GM12878 (cell line): ENCODE results near the gene SYTL2. TPM values are rescaled to one million over a fixed set of nuclear protein-coding genes. Genes with fewer than 3 reads are reported as not detected.

ENCODE experiments used
- ASH2L ChIP-seq: fragments of 300-600, 200-600 bp; sonication (generic); IDR thresholded peaks from 2 replicates; pipeline ENCODE4 v1.6.1; 2017; ENCODE audit warnings: low read depth, mild to moderate bottlenecking, borderline replicate concordance
- FOS ChIP-seq: IDR thresholded peaks from 3 replicates; pipeline ENCODE4 v1.6.1; 2011; ENCODE audit warnings: borderline replicate concordance; ENCODE audit not compliant: insufficient read length; ENCODE audit errors: extremely low read depth
- NFIC ChIP-seq: IDR thresholded peaks from 2 replicates; pipeline ENCODE4 v1.6.1; 2012; ENCODE audit warnings: low read depth, mild to moderate bottlenecking, inconsistent platforms, low read length, moderate library complexity
- NFYB ChIP-seq: IDR thresholded peaks from 2 replicates; pipeline ENCODE4 v1.6.1; 2011; ENCODE audit warnings: low read depth, mild to moderate bottlenecking, low read length, improper control_type of control experiment, moderate library complexity; ENCODE audit not compliant: insufficient read depth
- RBBP5 ChIP-seq: fragments of 200-600 bp; sonication (generic); conservative IDR thresholded peaks from 2 replicates; pipeline ENCODE4 v1.6.1; 2016
- STAT1 ChIP-seq: fragments of 450-650 bp; conservative IDR thresholded peaks from 2 replicates; pipeline ENCODE4 v1.6.1; 2014; ENCODE audit warnings: antibody characterized with exemption, mild to moderate bottlenecking
- polyA plus RNA-seq, 11 experiments: library from polyadenylated mRNA; depleted of rRNA in 4 of 11; unstranded in 6 of 11; stranded (reverse) in 5 of 11; fragments of >200 nt; fragmentation: Nextera tagmentation in 4 of 11; fragmentation: Illumina TruSeq in 1 of 11; extraction: Ambion mirVana in 4 of 11; extraction: Trizol in 1 of 11; gene quantifications; 1 replicate in 1 of 11; 2 replicates in 10 of 11; pipeline versions ENCODE4 v1.2.1 to v1.2.3, GENCODE V29; 2011 to 2016; ENCODE audit warnings: inconsistent platforms in 2 of 11, missing spikeins in 2 of 11, low read depth in 1 of 11
- total RNA-seq, 4 experiments: library from RNA; depleted of rRNA in 3 of 4; stranded (reverse); fragments of >200 nt in 3 of 4; fragmentation: Illumina TruSeq in 1 of 4; extraction: Trizol in 1 of 4; gene quantifications; 2 replicates each; pipeline versions ENCODE4 v1.2.1 to v1.2.3, GENCODE V29; 2013 to 2021
- TF ChIP-seq, protein P1 (sequence below): fragments of 450-650 bp; IDR thresholded peaks from 2 replicates; pipeline ENCODE4 v1.6.1; 2016; ENCODE audit warnings: mild to moderate bottlenecking, moderate library complexity, borderline replicate concordance
- TF ChIP-seq, protein P2 (sequence below): IDR thresholded peaks from 2 replicates; pipeline ENCODE4 v1.6.1; 2011; ENCODE audit warnings: borderline replicate concordance, low read depth, mild to moderate bottlenecking, moderate library complexity, low read length; ENCODE audit not compliant: insufficient read depth, poor library complexity, severe bottlenecking
- TF ChIP-seq, protein P3 (sequence below): IDR thresholded peaks from 2 replicates; pipeline ENCODE4 v1.6.1; 2012; ENCODE audit warnings: improper control_type of control experiment, low read depth, low read length; ENCODE audit not compliant: insufficient replicate concordance
- TF ChIP-seq, protein P4 (sequence below): fragments of 450-650 bp; formaldehyde crosslinking; IDR thresholded peaks from 2 replicates; pipeline ENCODE4 v1.4.0; 2020; ENCODE audit warnings: mild to moderate bottlenecking, moderate library complexity

The SYTL2 gene
- total and polyA plus RNA-seq, 10 of the 15 experiments (the other 5 are each of a cell fraction or from before 2014, with no cell fraction given), result 0.02 to 1.4 (median 0.31) TPM; not detected in 2

DNA sequence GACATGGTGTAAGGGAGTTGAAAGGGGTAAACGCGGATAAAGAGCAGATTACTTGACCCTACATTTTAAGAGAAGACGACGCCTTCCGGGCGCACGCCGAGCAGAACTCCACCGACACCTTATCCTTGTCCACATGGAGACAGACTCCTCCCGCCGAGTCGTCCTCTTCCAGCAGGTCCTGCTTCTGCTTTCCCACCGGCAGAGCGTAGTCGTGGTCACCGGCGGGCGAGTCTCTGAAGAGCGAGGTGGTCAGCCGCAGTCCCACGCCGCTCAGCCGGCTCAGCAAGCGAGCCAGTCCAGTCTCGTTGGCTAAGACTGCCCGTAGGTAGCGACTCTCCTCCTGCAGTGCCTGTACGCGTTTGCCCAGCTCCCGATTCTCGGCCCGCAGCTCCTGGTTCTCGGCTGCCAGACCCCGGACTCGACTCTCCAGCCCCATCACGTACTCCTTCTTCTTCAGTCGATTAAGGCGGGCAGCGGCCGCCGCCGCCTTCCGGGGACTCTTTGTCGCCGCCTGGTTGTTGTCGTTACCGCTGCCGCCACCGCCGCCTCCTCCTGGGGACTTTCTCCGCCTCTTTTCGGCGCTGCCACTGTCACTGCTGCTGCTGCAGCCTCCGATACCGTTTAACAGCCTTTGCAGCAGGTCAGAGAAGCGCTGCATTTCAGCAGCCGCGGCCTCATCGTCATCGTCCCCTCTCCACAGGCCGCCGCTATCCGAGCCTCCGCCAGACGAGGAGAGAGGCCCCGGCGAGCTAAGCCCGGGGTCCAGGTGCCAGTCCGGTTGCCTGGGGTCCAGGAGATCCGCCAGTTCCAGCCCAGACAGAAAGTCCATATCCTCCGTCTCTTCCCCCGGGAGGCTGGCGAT lies 147.0 kb downstream of the SYTL2 start (continued):
- TF ChIP-seq, protein P1, sequence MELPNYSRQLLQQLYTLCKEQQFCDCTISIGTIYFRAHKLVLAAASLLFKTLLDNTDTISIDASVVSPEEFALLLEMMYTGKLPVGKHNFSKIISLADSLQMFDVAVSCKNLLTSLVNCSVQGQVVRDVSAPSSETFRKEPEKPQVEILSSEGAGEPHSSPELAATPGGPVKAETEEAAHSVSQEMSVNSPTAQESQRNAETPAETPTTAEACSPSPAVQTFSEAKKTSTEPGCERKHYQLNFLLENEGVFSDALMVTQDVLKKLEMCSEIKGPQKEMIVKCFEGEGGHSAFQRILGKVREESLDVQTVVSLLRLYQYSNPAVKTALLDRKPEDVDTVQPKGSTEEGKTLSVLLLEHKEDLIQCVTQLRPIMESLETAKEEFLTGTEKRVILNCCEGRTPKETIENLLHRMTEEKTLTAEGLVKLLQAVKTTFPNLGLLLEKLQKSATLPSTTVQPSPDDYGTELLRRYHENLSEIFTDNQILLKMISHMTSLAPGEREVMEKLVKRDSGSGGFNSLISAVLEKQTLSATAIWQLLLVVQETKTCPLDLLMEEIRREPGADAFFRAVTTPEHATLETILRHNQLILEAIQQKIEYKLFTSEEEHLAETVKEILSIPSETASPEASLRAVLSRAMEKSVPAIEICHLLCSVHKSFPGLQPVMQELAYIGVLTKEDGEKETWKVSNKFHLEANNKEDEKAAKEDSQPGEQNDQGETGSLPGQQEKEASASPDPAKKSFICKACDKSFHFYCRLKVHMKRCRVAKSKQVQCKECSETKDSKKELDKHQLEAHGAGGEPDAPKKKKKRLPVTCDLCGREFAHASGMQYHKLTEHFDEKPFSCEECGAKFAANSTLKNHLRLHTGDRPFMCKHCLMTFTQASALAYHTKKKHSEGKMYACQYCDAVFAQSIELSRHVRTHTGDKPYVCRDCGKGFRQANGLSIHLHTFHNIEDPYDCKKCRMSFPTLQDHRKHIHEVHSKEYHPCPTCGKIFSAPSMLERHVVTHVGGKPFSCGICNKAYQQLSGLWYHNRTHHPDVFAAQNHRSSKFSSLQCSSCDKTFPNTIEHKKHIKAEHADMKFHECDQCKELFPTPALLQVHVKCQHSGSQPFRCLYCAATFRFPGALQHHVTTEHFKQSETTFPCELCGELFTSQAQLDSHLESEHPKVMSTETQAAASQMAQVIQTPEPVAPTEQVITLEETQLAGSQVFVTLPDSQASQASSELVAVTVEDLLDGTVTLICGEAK, result peak; percentile 29; the same call in 1 of the 2 replicates
- TF ChIP-seq FOS, result no peak
- TF ChIP-seq NFIC, result no peak
- TF ChIP-seq ASH2L, result 0 out of 2 replicates have a peak, but pooled peaks have one; percentile 27
- TF ChIP-seq NFYB, result no peak
- TF ChIP-seq STAT1, result no peak
- no peak for TF ChIP-seq RBBP5
- TF ChIP-seq, protein P2, sequence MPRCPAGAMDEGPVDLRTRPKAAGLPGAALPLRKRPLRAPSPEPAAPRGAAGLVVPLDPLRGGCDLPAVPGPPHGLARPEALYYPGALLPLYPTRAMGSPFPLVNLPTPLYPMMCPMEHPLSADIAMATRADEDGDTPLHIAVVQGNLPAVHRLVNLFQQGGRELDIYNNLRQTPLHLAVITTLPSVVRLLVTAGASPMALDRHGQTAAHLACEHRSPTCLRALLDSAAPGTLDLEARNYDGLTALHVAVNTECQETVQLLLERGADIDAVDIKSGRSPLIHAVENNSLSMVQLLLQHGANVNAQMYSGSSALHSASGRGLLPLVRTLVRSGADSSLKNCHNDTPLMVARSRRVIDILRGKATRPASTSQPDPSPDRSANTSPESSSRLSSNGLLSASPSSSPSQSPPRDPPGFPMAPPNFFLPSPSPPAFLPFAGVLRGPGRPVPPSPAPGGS, result no peak
- TF ChIP-seq, protein P3, sequence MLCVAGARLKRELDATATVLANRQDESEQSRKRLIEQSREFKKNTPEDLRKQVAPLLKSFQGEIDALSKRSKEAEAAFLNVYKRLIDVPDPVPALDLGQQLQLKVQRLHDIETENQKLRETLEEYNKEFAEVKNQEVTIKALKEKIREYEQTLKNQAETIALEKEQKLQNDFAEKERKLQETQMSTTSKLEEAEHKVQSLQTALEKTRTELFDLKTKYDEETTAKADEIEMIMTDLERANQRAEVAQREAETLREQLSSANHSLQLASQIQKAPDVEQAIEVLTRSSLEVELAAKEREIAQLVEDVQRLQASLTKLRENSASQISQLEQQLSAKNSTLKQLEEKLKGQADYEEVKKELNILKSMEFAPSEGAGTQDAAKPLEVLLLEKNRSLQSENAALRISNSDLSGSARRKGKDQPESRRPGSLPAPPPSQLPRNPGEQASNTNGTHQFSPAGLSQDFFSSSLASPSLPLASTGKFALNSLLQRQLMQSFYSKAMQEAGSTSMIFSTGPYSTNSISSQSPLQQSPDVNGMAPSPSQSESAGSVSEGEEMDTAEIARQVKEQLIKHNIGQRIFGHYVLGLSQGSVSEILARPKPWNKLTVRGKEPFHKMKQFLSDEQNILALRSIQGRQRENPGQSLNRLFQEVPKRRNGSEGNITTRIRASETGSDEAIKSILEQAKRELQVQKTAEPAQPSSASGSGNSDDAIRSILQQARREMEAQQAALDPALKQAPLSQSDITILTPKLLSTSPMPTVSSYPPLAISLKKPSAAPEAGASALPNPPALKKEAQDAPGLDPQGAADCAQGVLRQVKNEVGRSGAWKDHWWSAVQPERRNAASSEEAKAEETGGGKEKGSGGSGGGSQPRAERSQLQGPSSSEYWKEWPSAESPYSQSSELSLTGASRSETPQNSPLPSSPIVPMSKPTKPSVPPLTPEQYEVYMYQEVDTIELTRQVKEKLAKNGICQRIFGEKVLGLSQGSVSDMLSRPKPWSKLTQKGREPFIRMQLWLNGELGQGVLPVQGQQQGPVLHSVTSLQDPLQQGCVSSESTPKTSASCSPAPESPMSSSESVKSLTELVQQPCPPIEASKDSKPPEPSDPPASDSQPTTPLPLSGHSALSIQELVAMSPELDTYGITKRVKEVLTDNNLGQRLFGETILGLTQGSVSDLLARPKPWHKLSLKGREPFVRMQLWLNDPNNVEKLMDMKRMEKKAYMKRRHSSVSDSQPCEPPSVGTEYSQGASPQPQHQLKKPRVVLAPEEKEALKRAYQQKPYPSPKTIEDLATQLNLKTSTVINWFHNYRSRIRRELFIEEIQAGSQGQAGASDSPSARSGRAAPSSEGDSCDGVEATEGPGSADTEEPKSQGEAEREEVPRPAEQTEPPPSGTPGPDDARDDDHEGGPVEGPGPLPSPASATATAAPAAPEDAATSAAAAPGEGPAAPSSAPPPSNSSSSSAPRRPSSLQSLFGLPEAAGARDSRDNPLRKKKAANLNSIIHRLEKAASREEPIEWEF, result no peak
- TF ChIP-seq, protein P4, sequence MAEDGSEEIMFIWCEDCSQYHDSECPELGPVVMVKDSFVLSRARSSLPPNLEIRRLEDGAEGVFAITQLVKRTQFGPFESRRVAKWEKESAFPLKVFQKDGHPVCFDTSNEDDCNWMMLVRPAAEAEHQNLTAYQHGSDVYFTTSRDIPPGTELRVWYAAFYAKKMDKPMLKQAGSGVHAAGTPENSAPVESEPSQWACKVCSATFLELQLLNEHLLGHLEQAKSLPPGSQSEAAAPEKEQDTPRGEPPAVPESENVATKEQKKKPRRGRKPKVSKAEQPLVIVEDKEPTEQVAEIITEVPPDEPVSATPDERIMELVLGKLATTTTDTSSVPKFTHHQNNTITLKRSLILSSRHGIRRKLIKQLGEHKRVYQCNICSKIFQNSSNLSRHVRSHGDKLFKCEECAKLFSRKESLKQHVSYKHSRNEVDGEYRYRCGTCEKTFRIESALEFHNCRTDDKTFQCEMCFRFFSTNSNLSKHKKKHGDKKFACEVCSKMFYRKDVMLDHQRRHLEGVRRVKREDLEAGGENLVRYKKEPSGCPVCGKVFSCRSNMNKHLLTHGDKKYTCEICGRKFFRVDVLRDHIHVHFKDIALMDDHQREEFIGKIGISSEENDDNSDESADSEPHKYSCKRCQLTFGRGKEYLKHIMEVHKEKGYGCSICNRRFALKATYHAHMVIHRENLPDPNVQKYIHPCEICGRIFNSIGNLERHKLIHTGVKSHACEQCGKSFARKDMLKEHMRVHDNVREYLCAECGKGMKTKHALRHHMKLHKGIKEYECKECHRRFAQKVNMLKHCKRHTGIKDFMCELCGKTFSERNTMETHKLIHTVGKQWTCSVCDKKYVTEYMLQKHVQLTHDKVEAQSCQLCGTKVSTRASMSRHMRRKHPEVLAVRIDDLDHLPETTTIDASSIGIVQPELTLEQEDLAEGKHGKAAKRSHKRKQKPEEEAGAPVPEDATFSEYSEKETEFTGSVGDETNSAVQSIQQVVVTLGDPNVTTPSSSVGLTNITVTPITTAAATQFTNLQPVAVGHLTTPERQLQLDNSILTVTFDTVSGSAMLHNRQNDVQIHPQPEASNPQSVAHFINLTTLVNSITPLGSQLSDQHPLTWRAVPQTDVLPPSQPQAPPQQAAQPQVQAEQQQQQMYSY (CRISPR knock-in tag), result no peak
